ENCODE results near the gene TMEM240.

DNA sequence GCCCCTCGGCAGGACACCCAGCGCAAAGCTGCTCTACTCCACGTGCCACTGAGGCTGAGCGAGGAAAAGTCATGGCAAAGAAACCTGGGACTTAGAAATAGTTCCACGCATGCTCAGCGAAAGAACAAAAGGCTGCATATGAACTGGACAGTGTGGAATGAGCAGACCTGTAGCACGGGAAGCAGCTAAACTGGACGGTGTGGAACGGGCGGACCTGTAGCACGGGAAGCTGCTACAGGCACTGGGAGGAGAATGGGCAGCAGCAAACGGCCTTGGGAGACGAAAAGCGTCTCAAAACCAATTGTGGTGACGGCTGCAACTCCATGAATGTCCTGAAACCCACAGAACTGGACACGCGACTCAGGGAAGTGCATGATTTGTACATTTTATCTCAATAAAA lies 18.6 kb upstream of the TMEM240 start:
- TF ChIP-seq EZH2 (IDR thresholded peaks at IDR 0.05; ENCODE audit: insufficient read depth, poor library complexity, severe bottlenecking) (no peak), EZH2phosphoT487 (IDR thresholded peaks at IDR 0.05; ENCODE audit: insufficient read depth, low read depth) (no peak)

Data from GM23248 (cell line).